Hematopoietic multipotent progenitor cell treated with erythropoietin and hydrocortisone succinate and interleukin-3 and kit ligand, for 17 days (in vitro differentiated cells): ENCODE results near the gene HNRNPM.
"Not testable (repeated sequence)": the region's sequence is repeated elsewhere in the genome, so short reads cannot be mapped to it uniquely, and the experiment has no call there.

ENCODE experiments used
- DNase-seq: peaks from one replicate; pipeline ENCODE4 v3.0.0-alpha.2; 2015; ENCODE audit warnings: low spot score

Gene HNRNPM

DNA sequence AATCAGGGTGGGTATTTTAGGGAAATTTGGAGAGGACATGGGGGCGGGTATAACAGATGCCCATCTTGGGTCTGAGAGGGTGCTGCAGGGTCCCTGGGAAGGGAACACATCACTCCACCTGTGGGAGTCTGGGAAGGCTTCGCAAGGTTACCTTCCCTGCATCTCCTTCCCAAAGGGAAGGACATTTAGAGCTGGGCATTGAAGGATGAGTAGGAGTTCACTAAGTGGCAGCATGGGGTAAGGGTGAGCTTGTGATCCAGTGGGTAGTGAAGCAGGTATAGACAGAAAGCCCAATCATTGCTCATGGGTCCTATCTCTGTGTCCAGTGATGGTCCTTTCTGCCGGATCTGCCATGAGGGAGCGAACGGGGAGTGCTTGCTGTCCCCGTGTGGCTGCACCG, 18.5 kb upstream of the HNRNPM start:
- no peak for DNase-seq

DNA sequence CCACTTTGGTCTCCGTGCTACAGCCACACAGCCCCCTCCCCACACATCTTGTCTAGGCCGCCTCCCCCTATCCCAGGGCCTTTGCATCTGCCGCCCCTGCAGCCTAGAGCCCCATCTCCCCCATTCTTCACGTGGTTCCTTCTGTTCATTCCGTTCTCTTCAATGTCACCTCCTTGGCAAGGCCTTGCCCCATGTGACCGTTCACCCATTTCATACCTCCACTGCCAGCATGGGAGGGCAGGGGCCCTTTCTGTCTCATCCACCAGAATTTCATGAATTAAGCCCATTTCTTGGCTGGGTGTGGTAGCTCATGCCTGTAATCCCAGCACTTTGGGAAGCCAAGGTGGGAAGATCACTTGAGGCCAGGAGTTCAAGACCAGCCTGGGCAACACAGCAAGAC, 15.7 kb upstream of the HNRNPM start:
- DNase-seq = no peak

DNA sequence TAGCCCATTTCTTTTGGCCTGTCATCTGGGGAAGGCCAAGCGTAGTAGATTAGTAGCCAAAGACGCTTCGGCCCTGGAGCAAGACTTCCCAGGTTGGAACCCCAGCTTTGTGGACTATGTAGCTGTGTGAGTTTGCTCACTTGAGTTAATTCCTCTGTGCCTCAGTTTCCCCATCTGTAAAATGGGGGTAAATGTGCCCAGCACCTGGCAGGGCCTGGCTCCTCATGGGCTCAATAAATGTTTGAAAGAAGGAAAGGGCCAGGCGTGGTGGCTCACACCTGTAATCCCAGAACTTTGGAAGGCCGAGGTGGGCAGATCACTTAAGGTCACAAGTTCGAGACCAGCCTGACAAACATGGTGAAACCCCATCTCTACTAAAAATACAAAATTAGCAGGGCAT, 14.9 kb upstream of the HNRNPM start:
- DNase-seq = no peak

DNA sequence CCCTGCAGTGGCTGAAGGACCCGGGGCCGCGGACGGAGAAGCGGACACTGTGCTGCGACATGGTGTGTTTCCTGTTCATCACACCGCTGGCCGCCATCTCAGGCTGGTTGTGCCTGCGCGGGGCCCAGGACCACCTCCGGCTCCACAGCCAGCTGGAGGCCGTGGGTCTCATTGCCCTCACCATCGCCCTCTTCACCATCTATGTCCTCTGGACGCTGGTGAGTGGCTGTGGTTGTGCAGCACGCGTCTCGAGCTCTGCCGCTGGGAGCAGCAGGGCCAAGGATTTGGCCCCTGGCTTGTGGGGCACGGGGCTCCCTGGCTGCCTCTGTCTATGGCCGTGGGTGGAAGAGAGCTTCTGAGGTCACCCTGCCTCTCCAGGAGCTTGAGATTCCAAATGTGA, 14.1 kb upstream of the HNRNPM start:
- DNase-seq = no peak

DNA sequence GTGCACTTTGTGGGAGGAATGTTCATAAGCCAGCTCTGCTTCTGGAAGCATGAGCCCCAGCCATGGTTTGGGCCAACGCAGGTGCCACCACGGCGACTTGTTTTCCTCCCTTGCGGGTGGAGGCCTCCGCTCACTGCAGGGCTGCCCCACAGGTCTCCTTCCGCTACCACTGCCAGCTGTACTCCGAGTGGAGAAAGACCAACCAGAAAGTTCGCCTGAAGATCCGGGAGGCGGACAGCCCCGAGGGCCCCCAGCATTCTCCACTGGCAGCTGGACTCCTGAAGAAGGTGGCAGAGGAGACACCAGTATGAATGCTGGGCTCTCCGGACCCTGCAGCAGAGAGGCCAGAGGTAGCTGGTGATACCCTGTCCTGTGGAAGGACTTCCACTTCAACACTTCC, 6.5 kb upstream of the HNRNPM start:
- DNase-seq = no peak

DNA sequence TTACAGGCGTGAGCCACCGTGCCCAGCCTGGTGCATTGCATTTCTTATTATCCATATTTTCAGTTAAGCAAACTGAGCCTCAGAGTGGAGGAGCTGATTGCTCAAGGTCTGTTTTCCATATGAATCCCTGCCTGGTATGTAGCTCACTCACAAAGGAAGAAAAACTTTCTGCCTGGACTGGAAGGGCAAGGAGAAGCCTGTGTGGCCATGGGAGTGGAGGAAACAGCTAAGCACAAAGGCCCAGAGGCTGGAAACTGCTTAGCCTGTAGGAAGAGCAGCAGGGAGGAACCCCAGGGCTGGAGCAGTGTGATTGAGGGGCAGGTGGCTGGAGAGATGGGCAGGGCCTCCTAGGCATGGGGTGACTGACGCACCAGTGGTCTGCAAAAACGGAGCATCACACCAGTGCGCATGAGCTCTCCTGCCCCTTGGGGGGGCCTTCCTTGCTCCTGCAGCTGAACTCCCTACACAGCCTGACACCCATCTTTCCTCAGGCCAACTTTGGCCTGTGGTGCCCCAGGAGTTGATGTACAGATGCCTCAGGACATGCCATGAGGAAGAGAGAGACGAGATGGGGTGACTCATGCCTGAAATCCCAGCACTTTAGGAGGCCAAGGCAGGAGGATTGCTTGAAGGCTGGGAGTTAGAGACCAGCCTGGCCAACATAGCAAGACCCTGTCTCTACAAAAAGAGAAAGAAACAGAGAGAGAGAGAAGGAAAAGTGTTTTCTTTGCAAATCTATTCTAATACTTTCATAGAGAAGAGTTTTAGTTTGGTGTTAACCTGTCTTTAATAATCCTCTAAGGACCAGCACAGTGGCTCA, 2.8 kb upstream of the HNRNPM start:
- no peak for DNase-seq

DNA sequence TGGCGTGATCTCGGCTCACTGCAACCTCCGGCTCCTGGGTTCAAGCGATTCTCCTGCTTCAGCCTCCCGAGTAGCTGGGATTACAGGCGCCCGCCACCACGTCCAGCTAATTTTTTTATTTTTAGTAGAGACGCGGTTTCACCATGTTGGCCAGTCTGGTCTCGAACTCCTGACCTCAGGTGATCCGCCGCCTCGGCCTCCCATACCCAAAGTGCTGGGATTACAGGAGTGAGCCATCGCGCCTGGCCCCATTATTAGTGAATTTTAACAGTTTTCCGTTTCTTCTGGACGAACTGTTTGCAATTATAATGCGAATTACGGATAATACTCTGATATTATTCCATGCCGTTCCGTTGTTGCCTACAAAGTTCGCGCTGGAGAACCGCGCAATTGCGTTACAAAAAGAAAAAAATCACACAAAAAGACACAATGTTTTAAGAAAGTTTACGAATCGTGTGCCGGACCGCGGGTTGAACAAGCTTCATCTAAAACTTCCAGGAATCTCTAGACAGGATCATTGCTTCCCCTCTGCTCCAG, 567 bp upstream of the HNRNPM start:
- DNase-seq = not testable (repeated sequence)

DNA sequence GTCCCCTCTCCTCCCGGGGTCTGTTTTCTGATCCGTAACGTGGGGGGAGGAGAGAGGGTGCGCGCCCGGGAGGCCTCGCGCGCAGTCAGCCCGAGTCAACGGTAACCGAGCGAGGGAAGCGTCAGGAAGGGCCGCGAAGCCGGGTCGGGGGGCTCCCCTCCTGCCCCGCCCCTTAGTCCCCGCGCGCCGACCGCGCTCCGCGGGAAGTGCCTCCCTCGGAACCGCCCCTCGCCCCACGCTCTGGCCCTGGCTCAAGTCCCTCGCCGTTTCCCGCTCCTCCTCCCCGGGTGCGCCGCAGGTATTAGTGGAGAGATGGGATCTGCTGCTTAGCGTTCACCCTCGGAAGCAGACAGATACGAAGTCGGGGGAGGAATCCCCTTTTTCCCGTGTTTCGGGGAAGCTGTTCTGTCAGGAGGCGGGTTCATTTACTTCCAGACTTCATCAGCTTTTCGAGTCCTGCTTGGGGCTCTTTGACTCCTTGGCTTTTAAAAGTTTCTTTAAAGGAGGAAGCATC, 770 bp downstream of the HNRNPM start:
- peak; percentile 54 for DNase-seq

DNA sequence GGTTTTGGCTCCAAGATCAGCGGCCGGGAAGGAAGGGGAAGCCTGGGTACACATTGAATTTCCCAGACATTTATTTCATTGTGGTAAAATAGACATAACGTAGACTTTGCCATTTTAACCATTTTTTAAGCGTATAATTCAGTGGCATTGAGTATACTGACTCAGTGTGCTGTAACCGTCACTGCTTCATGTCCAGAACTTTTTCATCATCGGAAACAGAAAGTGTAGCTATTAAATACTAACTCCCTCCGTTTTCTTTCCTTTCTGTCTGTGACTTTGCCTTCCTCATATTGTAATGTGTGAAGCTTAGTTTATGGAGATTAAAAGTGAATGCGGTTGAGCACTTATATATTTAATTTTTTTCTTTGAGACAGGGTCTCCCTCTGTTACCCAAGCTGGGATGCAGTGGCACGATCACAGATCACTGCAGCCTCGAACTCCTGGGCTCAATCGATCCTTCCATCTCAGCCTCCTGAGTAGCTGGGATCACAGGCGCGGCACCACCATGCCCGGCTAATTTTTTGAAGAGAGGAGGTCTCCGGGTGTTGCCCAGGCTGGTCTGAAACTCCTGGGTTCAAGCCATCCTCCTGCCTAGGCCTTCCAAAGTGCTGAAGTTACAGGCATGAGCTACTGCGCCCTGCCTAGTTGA, 1.4 kb downstream of the HNRNPM start:
- DNase-seq = no peak

DNA sequence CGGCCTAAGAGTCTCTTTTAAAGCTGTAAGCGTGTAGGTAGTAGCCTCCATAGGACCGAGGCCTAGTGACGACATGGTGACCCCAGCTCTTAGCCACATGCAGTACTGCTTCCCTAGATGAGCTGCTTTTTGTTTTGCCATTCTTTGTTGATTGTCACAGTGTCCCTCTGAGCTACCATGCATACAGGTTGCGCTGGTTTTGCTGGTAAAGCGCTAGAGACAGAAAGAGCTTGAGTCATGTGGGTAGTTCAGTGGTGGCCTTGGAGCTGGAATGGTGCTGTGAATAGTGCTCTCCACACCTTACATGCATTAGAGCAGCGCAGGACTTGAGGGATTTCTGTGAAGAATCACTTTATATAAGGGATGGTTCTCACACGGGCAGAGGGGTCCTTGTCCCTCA, 5.1 kb downstream of the HNRNPM start:
- no peak for DNase-seq

DNA sequence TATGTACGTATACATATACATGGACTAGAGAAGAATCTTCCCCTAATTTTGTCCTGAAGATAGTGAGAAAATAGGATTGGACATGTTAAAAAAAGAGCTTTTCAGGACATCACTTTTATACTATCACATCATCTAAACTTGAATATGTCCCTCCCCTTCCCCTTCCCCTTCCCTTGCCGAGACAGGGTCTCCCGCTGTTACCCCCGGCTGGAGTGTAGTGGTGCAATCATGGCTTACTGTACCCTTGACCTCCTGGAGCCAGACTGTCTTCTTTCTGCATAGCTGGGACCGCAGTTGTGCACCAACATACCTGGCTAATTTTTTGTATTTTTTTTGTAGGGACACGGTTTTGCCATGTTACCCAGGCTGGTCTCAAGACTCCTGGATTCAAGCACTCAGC, 6.6 kb downstream of the HNRNPM start:
- DNase-seq = no peak

DNA sequence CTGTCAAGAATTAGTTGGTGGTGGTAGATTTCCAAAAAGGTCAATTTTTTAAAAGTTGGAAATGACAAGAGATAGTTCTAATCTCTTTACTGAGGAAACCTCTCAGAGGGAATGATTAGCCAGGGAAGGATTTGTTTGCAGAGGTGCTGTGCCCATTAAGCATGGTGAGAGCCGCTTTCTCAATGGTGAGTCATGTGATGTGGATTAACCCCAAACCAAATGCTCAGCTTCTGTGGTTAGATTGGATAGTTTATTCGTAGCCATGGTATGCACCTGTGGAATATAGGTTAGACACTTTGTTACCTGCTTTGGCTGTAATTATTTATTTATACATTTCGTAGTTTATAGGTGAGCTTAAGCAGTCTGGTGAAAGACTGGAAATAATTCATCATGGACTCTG, 7.1 kb downstream of the HNRNPM start:
- no peak for DNase-seq

DNA sequence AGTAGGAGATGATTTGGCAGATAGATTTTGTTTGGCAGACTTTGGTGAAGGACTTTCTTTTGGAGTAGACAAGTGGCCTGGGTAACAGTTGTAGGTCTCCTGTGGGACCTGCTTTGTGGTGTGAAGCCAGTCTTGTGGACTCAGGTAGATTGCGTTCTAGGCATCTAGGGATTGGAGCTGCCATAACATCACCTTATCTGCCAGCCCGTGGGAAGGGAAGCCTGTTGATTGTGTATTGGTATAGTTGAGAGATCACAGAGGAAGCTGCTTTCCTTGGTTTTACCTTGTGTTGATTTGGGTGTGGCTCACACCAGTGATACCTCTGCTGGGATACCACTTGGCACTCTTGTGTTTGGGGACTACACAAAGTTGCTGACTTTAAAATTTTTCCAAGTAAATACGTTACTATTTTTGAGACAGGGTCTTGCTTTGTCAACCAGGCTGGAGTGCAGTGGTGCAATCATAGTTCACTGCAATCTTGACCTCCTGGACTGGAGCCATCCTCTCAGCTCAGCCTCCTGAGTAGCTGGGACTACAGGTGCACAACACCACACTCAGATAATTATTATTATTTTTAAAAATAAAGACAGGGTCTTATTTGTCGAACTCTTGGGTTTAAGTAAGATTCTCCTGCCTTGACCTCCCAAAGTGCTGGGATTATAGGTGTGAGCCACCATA, 7.8 kb downstream of the HNRNPM start:
- DNase-seq = no peak

DNA sequence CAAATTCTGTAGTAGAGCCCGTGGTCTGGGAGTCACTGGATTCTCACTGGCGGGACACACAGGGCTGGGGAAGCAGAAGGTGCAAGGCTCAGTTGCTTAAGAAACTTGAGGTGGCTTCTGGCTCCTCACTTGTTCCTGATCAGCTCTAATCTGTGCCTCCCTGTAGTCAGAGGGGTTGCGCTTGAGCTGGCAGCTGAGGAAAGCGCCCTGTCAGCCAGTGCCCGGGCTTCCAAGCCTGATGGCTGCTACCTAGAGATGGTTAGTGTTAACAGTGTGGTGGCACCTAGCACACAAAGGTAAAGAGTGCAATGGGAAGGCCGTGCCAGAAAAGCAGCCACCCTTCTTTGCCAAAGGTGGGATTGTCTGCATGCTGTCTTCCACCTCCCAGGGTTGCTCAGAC, 8.8 kb downstream of the HNRNPM start:
- no peak for DNase-seq

DNA sequence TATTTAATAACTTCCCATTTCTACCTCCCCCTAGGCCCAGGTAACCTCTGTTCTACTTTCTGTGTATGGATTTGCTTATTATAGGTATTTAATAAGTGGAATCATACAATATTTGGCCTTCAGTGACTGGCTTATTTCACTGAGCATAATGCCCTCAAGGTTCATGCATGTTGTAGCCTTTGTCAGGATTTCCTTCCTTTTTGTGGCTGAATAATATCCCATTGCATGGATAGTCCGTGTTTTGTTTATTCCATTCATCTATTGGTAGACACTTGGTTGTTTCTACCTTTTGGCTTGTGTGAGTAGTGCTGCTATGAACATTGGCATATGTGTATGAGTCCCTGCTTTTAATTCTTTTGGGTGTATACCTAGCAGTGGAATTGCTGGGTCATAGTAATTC, 9.4 kb downstream of the HNRNPM start:
- DNase-seq = no peak

DNA sequence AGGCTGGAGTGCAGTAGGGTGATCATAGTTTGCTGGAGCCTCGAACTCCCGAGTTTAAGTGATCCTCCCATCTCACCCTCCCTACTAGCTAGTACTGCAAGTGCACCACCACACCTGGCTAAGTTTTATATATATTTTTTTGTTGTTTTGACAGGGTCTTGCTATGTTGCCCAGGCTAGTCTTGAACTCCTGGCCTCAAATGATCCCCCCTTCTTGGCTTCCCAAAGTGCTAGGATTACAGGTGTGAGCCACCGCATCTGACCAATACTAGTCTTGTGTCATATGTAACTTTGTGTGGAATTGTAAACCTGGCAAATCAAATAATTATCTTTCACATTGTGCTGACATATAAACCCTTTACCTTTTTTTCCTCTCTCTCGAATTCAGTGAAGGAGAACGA, 10.2 kb downstream of the HNRNPM start:
- DNase-seq = no peak

DNA sequence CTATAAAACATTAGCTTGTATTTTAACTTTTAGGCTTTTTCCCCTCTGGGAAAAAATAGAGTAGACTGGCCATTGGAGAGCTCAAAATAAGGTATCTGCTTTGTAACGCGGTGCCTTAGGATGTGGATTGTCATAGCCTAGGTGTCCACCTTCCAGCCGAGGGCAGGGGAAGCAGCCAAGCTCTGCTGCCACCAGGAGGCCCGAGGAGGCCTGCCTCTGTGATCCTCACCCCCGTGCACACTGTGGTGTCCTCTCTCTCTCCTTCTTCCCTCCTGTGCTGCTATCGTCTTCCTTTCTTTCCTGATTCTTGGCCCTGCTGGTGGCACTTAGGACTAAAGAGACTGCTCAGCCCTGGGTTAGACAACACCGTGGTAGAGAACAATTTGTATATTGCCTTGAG, 11.3 kb downstream of the HNRNPM start:
- DNase-seq = peak; percentile 40

DNA sequence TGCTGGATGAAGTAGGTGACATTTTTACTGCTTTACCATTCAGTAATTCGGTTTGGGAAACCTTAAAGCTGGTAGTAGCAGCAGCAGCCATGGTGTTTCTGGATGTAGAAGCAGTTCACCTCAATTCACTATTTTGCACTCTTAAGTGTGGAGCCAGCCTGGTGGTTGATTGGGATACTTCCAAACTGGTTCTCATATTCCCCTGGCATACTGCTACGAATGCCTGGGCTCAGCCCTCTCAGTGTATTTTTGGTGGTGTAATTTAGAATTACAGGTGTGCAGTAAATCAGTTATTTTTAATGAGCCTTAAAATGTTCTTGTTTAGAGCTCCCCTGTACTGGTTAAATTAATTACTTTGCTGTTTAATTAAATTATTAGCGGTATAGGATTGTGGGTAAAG, 12.4 kb downstream of the HNRNPM start:
- DNase-seq = no peak

DNA sequence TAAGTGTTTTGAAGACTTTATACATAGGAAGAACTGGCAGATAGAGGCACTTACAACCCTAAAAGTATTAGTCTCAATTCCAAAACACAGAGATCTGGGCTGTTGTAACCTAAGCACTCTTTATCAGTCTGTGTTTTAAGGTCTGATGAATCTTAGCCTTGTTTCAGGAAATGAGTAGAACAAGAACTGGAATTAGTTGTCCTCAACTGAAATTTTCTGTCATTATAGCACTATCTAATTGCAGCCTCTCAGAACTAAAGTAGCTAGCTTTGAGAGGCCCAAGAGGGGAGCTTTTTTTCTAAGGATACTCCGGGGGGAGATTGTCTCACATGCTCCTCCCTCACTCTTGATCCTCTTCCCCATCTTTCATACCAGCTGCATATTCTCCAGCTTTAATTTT, 13.1 kb downstream of the HNRNPM start:
- no peak for DNase-seq

DNA sequence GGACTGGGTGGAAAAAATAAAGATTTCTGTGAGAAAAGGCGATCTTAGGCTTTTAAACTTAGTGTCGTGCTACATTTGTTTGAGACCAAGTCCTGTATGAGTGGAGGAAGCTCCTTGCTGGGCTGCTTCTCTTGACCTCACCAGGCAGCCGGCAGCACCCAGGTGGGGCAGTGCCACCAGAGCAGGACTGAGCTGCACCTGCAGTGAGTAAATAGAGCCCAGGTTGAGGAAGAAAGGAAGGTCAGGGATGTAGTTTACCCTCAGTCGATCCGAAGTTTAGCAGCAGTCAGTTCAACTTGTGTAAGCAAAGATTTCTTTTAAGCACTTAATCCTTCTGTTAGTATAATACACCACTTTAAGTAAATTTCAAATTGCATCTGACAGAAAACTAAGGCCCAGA, 13.6 kb downstream of the HNRNPM start:
- no peak for DNase-seq

DNA sequence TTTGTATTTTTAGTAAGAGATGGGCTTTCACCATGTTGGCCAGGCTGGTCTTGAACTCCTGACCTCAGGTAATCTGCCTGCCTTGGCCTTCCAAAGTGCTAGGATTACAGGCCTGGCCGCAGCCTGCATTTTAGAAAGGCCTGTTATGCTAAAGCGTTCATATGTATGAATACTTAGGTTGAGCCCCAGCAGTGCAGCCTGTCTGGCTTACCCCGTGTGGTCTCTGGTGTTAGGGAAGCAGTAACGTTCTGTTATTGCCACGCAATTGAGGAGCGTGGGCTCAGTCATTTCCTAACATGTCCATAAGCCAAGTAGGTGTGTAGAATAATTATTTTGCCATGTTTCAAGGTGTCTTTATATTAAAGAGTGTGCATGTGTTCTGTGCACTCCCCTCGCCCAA, 14.3 kb downstream of the HNRNPM start:
- no peak for DNase-seq

DNA sequence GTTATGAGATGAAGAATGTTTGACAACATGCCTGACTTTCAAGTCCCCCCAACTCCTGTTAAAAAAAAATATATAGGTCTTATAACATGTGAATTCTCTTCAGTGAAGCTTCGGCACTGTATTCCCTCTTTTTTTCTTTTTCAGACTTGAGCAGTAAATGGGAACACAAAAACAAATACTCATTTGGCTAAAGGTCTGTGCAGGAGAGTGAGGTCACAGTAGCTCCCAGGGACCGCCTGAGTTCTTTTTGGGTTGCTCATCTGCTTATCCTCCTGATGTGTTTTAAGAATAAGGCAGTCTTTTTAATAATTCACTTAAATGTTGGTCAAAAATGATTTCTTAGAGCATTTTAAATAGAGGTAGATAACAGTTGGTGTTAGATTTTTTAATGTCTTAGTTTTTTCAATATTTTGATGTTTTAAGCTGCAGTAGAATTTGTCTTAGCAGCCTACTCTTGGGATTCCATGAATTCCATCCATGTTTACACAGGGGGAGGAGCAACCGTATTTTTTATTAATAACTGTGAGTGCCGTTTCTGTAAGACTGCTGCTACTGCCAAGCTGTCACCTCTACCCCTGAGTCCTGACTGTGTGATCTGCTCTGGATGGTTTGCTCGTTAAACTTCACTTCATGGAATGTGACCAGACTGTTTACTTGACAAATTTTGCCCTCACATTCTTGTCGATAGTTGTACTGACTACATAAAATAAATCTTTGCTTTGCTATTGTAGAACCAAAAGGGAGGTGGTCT, 14.9 kb downstream of the HNRNPM start:
- DNase-seq = no peak
